Central memory CD8-positive, alpha-beta T cell (primary cell): ENCODE measurements around the gene APBB2.

Source experiments
- ATAC-seq: fragments of 150-1000 bp; cut with Tn5 transposase; replicated peaks from 2 replicates; pipeline ENCODE4 v1.10.0; 2022; ENCODE audit warnings: mild to moderate bottlenecking, moderate FRiP score, moderate number of reproducible peaks; ENCODE audit not compliant: poor library complexity, severe bottlenecking; ENCODE audit errors: extremely low read depth
- DNase-seq, 2 donors: peaks; one replicate each; pipeline ENCODE4 v3.0.0; 2021; ENCODE audit warnings: low spot score in 2 of 2
- H3K27ac Mint-ChIP-seq: one replicate; pipeline ENCODE4 v1.8.0; 2022; ENCODE audit warnings: low read depth, mild to moderate bottlenecking, moderate library complexity, mixed read lengths
- H3K27me3 Mint-ChIP-seq: one replicate; pipeline ENCODE4 v1.8.0; 2022; ENCODE audit warnings: mixed read lengths
- H3K36me3 Mint-ChIP-seq: one replicate; pipeline ENCODE4 v1.8.0; 2022; ENCODE audit warnings: mild to moderate bottlenecking, moderate library complexity, mixed read lengths; ENCODE audit not compliant: insufficient read depth
- H3K4me1 Mint-ChIP-seq: one replicate; pipeline ENCODE4 v1.8.0; 2022; ENCODE audit warnings: mixed read lengths
- H3K4me3 Mint-ChIP-seq: one replicate; pipeline ENCODE4 v1.8.0; 2022; ENCODE audit warnings: mild to moderate bottlenecking, moderate library complexity, mixed read lengths
- H3K9me3 Mint-ChIP-seq: one replicate; pipeline ENCODE4 v1.8.0; 2022; ENCODE audit warnings: mixed read lengths

The APBB2 gene

DNA sequence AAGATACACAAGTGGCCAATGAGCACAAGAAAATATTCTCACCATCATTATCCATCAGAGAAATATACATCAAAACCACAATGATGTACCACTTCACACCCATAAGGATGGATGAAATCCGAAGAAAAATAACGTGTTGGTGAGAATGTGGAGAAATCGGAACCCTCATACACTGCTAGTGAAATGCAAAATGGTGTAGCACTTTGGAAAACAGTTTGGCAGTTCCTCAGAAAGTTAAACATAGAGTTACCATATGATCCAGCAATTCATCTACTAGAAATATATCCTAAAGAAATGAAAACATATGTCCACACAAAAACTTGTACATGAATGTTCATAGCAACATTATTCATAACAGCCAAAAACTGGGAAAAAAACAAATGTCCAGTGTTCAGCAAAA, 18.5 kb upstream of the APBB2 start:
- Mint-ChIP-seq H3K27me3 (peaks cover 3% of the 10 kb centered on the region), H3K36me3 (no peaks in the 10 kb centered on the region), H3K4me1 (no peaks in the 10 kb centered on the region), H3K4me3 (no peak overlapping the region), H3K9me3 (no peaks in the 10 kb centered on the region), H3K27ac (no peak overlapping the region)
- ATAC-seq (no peak), DNase-seq (no peak)

DNA sequence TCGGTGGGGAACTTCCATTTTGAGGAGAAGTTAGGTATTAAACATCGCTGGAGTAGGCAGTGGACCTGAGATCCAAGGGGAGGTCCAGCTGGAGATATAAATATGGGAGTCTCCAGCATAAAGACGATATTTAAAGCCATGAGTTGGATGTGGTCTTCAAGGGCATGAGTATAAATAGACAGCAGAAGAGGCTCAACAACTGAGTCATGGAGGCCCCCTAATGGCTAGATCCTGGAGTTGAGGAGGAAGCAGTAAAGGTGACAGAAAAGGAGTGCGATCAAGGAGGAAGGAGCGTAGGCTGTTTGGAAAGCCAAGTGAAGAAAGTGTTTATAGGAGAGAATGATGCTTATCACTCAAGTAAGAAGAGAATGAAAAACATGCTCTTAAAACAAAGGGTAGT, 18.1 kb upstream of the APBB2 start:
- Mint-ChIP-seq H3K27me3 (peaks cover 8% of the 10 kb centered on the region), H3K9me3 (no peaks in the 10 kb centered on the region)

DNA sequence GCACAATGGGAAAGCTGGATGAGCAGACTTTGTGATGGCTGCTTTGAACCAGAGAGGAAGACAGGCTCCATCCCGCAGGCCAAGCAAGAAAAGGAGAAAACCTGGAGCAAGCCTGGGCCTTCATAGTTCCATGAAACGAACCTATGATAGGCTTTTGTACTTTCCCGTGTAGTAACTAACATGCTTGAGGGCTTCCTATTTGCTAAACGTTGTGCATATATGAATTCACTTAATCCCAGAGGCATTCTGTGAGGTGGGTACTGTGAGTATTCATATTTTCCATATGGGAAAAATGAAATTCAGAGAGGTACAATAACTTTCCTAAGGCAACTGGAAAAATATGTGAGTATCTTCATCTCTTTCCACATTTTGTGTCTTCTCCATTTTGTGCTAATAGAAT, 13.6 kb upstream of the APBB2 start:
- H3K4me1 Mint-ChIP-seq = no peaks in the 10 kb centered on the region
- ATAC-seq = no peak
- no peak overlapping the region for H3K4me3 Mint-ChIP-seq
- H3K27me3 Mint-ChIP-seq = peaks cover 18% of the 10 kb centered on the region
- H3K36me3 Mint-ChIP-seq = no peaks in the 10 kb centered on the region
- no peaks in the 10 kb centered on the region for H3K9me3 Mint-ChIP-seq
- H3K27ac Mint-ChIP-seq = no peak overlapping the region
- DNase-seq = no peak

More for the DNA sequence above, 18.1 kb upstream of the APBB2 start:
- Mint-ChIP-seq H3K4me3 (no peak overlapping the region), H3K36me3 (no peaks in the 10 kb centered on the region), H3K27ac (no peak overlapping the region), H3K4me1 (no peaks in the 10 kb centered on the region)
- no peak for ATAC-seq
- no peak for DNase-seq

- DNase-seq (no peak), ATAC-seq (no peak)
- Mint-ChIP-seq H3K9me3 (no peaks in the 10 kb centered on the region), H3K4me3 (no peak overlapping the region), H3K27ac (no peak overlapping the region), H3K4me1 (no peaks in the 10 kb centered on the region), H3K27me3 (peaks cover 48% of the 10 kb centered on the region), H3K36me3 (no peaks in the 10 kb centered on the region)
Observed at GRCh38 chr4:41221850-41222645, 7.7 kb upstream of the APBB2 start.

DNA sequence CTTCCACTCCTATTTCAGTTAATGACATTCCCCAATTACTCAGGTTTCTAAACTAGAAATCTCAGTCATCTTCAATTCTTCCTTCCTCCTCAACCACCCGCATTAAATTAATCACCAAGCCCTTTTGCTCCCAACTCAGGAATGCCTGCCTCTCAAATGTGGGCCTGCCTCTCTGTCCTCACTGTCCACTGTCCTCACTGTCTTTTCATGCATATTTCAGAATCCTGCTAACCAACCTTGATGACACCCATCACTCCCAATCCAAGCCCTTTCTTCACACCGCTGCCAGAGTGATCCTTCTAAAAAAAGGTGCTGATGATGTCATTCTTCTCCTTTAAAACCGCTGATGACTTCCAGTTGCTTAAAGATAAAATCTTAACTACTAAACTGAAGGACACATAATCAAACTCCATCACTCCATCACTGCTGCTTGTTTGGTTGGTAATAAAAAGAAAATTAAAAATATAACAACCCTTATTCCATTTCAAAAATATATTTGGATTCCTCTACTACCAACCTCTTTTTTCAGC, 5.1 kb upstream of the APBB2 start:
- Mint-ChIP-seq H3K4me1 (no peaks in the 10 kb centered on the region), H3K27me3 (peaks cover 66% of the 10 kb centered on the region)
- no peak for DNase-seq

GRCh38 chr4:41218703-41219102, 4.4 kb upstream of the APBB2 start:
- Mint-ChIP-seq H3K27me3 (peaks cover 69% of the 10 kb centered on the region), H3K36me3 (no peaks in the 10 kb centered on the region), H3K4me1 (no peaks in the 10 kb centered on the region), H3K27ac (no peak overlapping the region), H3K9me3 (no peaks in the 10 kb centered on the region), H3K4me3 (no peak overlapping the region)
- DNase-seq = no peak
- ATAC-seq = no peak

More for the DNA sequence above, 5.1 kb upstream of the APBB2 start:
- Mint-ChIP-seq H3K4me3 (no peak overlapping the region), H3K36me3 (no peaks in the 10 kb centered on the region), H3K27ac (no peak overlapping the region), H3K9me3 (no peaks in the 10 kb centered on the region)
- ATAC-seq = no peak

DNA sequence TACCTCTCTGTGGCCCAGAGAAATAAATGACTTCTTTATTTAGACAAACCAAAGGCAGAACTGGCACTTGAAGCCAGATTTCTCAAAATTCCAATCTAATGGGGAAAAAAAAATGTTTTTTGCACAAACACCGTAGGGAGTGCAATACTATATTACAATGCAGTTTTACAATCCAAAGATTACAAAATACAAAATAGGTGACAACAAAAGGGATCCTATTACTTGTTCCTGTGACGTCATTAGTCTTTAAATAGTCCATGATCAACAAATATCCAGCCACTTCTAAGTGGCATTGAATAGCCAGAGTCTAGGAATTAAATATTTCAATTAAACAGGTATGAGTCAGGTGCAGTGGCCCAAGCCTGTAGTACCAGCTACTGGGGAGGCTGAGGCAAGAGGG, 3.0 kb upstream of the APBB2 start:
- ATAC-seq (no peak), DNase-seq (no peak)
- Mint-ChIP-seq H3K27ac (no peak overlapping the region), H3K9me3 (no peaks in the 10 kb centered on the region), H3K27me3 (peaks cover 83% of the 10 kb centered on the region), H3K4me1 (no peaks in the 10 kb centered on the region), H3K36me3 (no peaks in the 10 kb centered on the region), H3K4me3 (no peak overlapping the region)

- peak overlapping the region; percentile 63 for H3K4me3 Mint-ChIP-seq
- DNase-seq (no peak), ATAC-seq (no peak)
- no peaks in the 10 kb centered on the region for H3K9me3 Mint-ChIP-seq
- H3K27ac Mint-ChIP-seq = no peak overlapping the region
- peaks cover 87% of the 10 kb centered on the region for H3K27me3 Mint-ChIP-seq
- no peaks in the 10 kb centered on the region for H3K4me1 Mint-ChIP-seq
- H3K36me3 Mint-ChIP-seq = no peaks in the 10 kb centered on the region
Observed at GRCh38 chr4:41217020-41217333, 2.6 kb upstream of the APBB2 start.

DNA sequence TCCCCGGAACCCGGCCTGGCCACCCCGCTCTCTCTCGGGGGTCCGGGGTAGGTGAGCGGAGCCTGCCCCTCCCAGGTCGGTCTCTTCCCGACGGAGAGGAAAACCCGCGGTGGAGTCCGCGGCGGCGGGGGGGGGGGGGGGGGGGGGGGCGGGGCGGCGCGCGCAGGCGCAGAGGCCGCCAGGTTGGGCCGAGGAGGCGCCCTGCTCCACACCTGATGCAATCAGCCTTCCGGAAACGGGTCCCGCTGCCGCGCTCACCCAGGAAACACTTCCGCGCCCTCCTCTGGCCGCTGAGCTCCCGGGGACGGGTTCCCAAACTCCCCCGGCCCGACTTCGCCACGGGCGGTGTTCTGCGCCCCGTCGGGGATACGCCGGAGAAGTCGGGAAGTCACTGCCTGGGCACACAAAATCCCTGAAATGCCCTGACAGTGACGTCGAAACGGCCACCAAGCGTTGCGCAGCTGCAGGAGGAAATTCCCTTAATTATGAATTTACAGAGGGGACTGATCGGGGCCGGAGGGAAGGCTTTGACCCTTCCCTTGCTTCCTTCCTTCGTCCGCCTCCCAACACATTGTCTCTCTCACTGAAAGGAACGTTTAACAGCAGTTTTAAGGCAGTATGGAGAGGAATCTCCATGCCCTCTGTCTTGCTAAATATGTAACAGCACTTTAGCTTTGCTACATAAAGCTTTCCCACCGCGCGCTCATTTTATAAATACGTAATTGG, 2.1 kb upstream of the APBB2 start:
- DNase-seq (no peak), ATAC-seq (no peak)
- Mint-ChIP-seq H3K27ac (no peak overlapping the region), H3K27me3 (peaks cover 91% of the 10 kb centered on the region), H3K36me3 (no peaks in the 10 kb centered on the region), H3K4me1 (no peaks in the 10 kb centered on the region), H3K4me3 (peak overlapping the region; percentile 63), H3K9me3 (no peaks in the 10 kb centered on the region)

DNA sequence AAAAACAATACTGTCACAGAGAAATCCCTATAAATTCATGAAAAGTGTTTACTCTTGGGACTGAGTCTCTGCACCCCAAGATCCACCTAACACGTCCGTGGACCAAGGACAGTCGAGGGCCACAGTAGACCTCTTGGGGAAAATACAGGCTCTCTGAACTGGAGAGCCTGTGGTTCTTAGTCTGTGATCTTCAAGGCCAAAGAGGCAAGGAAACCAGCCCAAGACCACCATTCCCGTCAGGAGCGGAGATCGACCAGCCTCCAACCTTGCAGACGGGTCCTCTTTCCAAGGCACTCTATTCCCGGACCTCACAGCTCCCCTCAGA, 1.6 kb upstream of the APBB2 start:
- Mint-ChIP-seq H3K4me1 (no peaks in the 10 kb centered on the region), H3K27ac (no peak overlapping the region), H3K4me3 (no peak overlapping the region), H3K27me3 (peaks cover 87% of the 10 kb centered on the region), H3K9me3 (no peaks in the 10 kb centered on the region), H3K36me3 (no peaks in the 10 kb centered on the region)
- ATAC-seq (no peak), DNase-seq (no peak)

DNA sequence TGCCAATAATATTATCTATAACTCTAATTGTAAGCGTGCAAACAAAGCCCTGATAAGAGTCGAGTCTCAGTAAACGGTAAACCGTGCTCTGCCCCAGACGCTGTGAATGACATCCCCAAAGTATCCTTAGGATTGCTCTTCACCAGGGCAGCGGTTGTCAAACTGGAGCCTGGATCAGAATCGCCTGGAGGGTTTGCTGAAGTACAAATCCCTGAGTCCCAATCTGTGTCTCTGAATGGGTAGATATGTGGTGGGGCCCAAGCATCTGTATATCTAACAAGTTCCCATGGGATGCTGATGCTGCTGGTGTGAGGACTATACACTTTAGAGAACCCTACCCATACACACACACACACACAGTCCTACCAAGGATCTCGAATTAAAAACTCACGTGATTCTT, 813 bp upstream of the APBB2 start:
- Mint-ChIP-seq H3K36me3 (no peaks in the 10 kb centered on the region), H3K9me3 (no peaks in the 10 kb centered on the region), H3K4me3 (peak overlapping the region; percentile 50), H3K4me1 (no peaks in the 10 kb centered on the region), H3K27me3 (peaks cover 79% of the 10 kb centered on the region), H3K27ac (no peak overlapping the region)
- DNase-seq (no peak), ATAC-seq (no peak)

DNA sequence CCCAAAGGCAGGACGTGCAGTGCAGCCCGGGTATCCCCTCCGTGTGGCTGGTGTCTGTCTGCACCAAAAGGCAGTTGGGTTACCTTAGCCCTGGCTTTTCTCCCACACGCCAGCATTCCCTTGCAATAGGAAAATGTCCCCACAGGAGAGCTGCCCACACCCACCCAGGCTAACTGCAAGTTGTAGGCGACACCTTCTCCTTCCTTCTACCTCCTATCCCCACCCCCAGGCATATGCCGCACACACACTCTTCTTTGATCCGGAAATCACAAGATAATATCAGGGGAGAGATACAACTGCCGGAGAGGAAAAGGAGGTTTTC, 444 bp upstream of the APBB2 start:
- H3K27me3 Mint-ChIP-seq = peaks cover 75% of the 10 kb centered on the region
- ATAC-seq (no peak), DNase-seq (no peak)
- no peak overlapping the region for H3K27ac Mint-ChIP-seq
- H3K4me1 Mint-ChIP-seq = no peaks in the 10 kb centered on the region
- peak overlapping the region; percentile 50 for H3K4me3 Mint-ChIP-seq
- H3K36me3 Mint-ChIP-seq = no peaks in the 10 kb centered on the region
- no peaks in the 10 kb centered on the region for H3K9me3 Mint-ChIP-seq

GRCh38 chr4:41213625-41214135, 662 bp downstream of the APBB2 start:
- Mint-ChIP-seq H3K9me3 (peaks cover under 1% of the 10 kb centered on the region), H3K27ac (no peak overlapping the region), H3K4me1 (no peaks in the 10 kb centered on the region), H3K36me3 (no peaks in the 10 kb centered on the region), H3K4me3 (no peak overlapping the region), H3K27me3 (peaks cover 71% of the 10 kb centered on the region)
- DNase-seq (no peak), ATAC-seq (no peak)
